Caco-2 (cell line): Measurements from ENCODE around the gene QDPR. TPM values are rescaled to one million over a fixed set of nuclear protein-coding genes. Genes with fewer than 3 reads are reported as not detected.

Source experiments
- BruUV-seq: library from RNA; stranded (reverse); fragments of 400-500 nt; replicated peaks from 2 replicates; lab custom pipeline; 2021; lab: Mats Ljungman, UMichigan
- CTCF ChIA-PET: fragments of 300-600 bp; sonication (Branson Sonifier 250); formaldehyde crosslinking; loops from one replicate; lab custom pipeline; 2022; ENCODE audit warnings: antibody characterized with exemption; lab: Charles Lee
- POLR2A ChIA-PET: fragments of 300-600 bp; sonication (Branson Sonifier 250); formaldehyde crosslinking; loops from one replicate; lab custom pipeline; 2022; ENCODE audit warnings: antibody characterized with exemption; lab: Charles Lee
- DNase-seq, 2 experiments: peaks; one replicate each; pipeline versions ENCODE4 v3.0.0 to v3.0.0-alpha.2; 2020 to 2022
- H3K27me3 ChIP-seq: replicated peaks from 2 replicates; pipeline ENCODE4 v1.6.0; 2011; ENCODE audit warnings: low read length; ENCODE audit not compliant: control insufficient read depth, insufficient read depth
- H3K36me3 ChIP-seq: 2 replicates; pipeline ENCODE4 v1.5.1; 2011; ENCODE audit warnings: low read length; ENCODE audit not compliant: control insufficient read depth, insufficient read depth
- H3K4me1 ChIP-seq: fragments of 250-450 bp; sonication (Bioruptor Pico); 2 replicates; pipeline ENCODE4 v1.5.1; 2020; ENCODE audit warnings: mild to moderate bottlenecking
- H3K4me3 ChIP-seq: 2 replicates; pipeline ENCODE4 v1.5.1; 2011; ENCODE audit warnings: low read depth, mild to moderate bottlenecking, control low read depth, low read length
- H3K9me3 ChIP-seq: fragments of 250-450 bp; sonication (Bioruptor Pico); 2 replicates; pipeline ENCODE4 v1.5.1; 2020; ENCODE audit warnings: mild to moderate bottlenecking, moderate library complexity
- H3K27ac Mint-ChIP-seq: one replicate; pipeline ENCODE4 v1.8.0; 2022; ENCODE audit warnings: mixed read lengths; ENCODE audit not compliant: unreplicated experiment
- H3K27me3 Mint-ChIP-seq: one replicate; pipeline ENCODE4 v1.8.0; 2022; ENCODE audit warnings: mixed read lengths; ENCODE audit not compliant: insufficient read depth, unreplicated experiment
- H3K36me3 Mint-ChIP-seq: one replicate; pipeline ENCODE4 v1.8.0; 2022; ENCODE audit warnings: mild to moderate bottlenecking, mixed read lengths; ENCODE audit not compliant: insufficient read depth, unreplicated experiment
- H3K4me1 Mint-ChIP-seq: one replicate; pipeline ENCODE4 v1.8.0; 2022; ENCODE audit warnings: low read depth, mixed read lengths; ENCODE audit not compliant: unreplicated experiment
- H3K4me3 Mint-ChIP-seq: one replicate; pipeline ENCODE4 v1.8.0; 2022; ENCODE audit warnings: mild to moderate bottlenecking, moderate library complexity, mixed read lengths; ENCODE audit not compliant: unreplicated experiment
- H3K9me3 Mint-ChIP-seq: one replicate; pipeline ENCODE4 v1.8.0; 2022; ENCODE audit warnings: mixed read lengths; ENCODE audit not compliant: unreplicated experiment
- intact Hi-C: fragments of 100-400 bp; cut with micrococcal nuclease; formaldehyde crosslinking; loops from one replicate; pipeline ENCODE4 v1.10.0; 2022; ENCODE audit not compliant: unreplicated experiment
- total RNA-seq: library from RNA; stranded (reverse); gene quantifications from 2 replicates; pipeline ENCODE4 v1.2.3, GENCODE V29; 2022
- TF ChIP-seq, protein P1 (sequence below), 2 experiments: fragments of 200-600 bp in 1 of 2; IDR thresholded peaks; 1 replicate in 1 of 2; 2 replicates in 1 of 2; pipeline versions ENCODE4 v1.5.1 to v1.8.0; 2011 to 2022; ENCODE audit warnings: antibody characterized with exemption in 1 of 2, control low read depth in 1 of 2, inconsistent platforms in 1 of 2, low read depth in 1 of 2, low read length in 1 of 2, mild to moderate bottlenecking in 1 of 2, moderate library complexity in 1 of 2; ENCODE audit not compliant: insufficient read depth in 1 of 2, severe bottlenecking in 1 of 2, unreplicated experiment in 1 of 2

QDPR gene
- total RNA-seq, 1 experiment from 2014 or later, result 47.3 TPM

DNA sequence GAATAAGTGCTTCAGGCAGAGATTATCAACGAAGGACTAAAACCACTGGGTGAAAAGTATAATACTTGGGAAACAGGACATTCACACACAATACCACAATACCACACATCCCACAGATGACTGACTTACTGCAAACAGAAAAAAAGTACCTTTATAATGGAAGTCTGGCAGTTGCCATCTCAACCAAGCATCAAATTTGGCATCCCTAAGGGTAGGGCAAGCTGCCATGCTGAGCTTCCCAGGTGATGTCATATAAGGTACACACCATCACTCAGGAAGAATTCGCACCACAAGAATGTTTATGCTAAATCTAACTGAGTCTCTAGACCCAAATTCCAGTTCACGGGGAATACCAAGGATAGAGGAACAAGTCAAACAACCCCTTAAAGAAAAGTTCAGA, 9.1 kb downstream of the QDPR start:
- no peaks in the 10 kb centered on the region for H3K9me3 ChIP-seq
- Mint-ChIP-seq H3K4me1 (no peaks in the 10 kb centered on the region), H3K27ac (no peak overlapping the region), H3K9me3 (no peaks in the 10 kb centered on the region), H3K36me3 (peaks cover 24% of the 10 kb centered on the region), H3K4me3 (no peak overlapping the region), H3K27me3 (no peaks in the 10 kb centered on the region)
- H3K4me3 ChIP-seq, result no peak overlapping the region
- no peak for DNase-seq
- 0 out of 2 replicates have a peak, but pooled peaks cover 2% of the 10 kb centered on the region for H3K36me3 ChIP-seq
- BruUV-seq, result no TSS peak
- ChIA-PET POLR2A (no interaction called here), CTCF (no interaction called here)
- intact Hi-C loops, result no loop called here
- TF ChIP-seq, protein P1, sequence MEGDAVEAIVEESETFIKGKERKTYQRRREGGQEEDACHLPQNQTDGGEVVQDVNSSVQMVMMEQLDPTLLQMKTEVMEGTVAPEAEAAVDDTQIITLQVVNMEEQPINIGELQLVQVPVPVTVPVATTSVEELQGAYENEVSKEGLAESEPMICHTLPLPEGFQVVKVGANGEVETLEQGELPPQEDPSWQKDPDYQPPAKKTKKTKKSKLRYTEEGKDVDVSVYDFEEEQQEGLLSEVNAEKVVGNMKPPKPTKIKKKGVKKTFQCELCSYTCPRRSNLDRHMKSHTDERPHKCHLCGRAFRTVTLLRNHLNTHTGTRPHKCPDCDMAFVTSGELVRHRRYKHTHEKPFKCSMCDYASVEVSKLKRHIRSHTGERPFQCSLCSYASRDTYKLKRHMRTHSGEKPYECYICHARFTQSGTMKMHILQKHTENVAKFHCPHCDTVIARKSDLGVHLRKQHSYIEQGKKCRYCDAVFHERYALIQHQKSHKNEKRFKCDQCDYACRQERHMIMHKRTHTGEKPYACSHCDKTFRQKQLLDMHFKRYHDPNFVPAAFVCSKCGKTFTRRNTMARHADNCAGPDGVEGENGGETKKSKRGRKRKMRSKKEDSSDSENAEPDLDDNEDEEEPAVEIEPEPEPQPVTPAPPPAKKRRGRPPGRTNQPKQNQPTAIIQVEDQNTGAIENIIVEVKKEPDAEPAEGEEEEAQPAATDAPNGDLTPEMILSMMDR (IDR thresholded peaks at IDR 0.05; ENCODE audit: insufficient read depth in 1 of 2, low read depth in 1 of 2, low read length in 1 of 2, severe bottlenecking in 1 of 2, unreplicated experiment in 1 of 2), result no peak
- H3K4me1 ChIP-seq, result no peaks in the 10 kb centered on the region
- H3K27me3 ChIP-seq, result no peaks in the 10 kb centered on the region

DNA sequence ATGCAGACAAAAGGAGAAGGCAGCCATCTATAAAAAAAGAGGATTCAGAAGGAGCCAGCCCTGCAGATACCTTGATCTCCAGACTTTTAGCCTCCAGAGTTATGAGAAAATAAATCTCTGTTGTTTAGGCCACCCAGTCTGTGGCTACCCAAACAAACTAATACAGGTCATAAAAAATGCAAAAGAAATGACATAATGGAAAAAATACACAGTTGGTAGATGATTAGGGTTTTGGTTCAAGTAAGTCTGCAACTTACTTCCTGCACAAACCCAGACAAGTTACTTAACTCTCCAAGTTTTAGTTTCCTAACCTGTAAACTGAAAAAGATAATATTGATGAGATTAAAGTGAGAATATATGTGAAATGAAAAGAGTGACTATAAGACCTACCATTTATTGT, 11.3 kb downstream of the QDPR start:
- Mint-ChIP-seq H3K9me3 (no peaks in the 10 kb centered on the region), H3K4me3 (no peak overlapping the region), H3K36me3 (peaks cover 28% of the 10 kb centered on the region), H3K27me3 (no peaks in the 10 kb centered on the region), H3K4me1 (no peaks in the 10 kb centered on the region), H3K27ac (no peak overlapping the region)
- ChIA-PET POLR2A (no interaction called here), CTCF (no interaction called here)
- Histone ChIP-seq H3K9me3 (no peaks in the 10 kb centered on the region), H3K4me3 (no peak overlapping the region), H3K36me3 (peaks cover 3% of the 10 kb centered on the region; the same call in 1 of the 2 replicates), H3K4me1 (no peaks in the 10 kb centered on the region), H3K27me3 (no peaks in the 10 kb centered on the region)
- no peak for DNase-seq
- TF ChIP-seq, protein P1 (IDR thresholded peaks at IDR 0.05; ENCODE audit: insufficient read depth in 1 of 2, low read depth in 1 of 2, low read length in 1 of 2, severe bottlenecking in 1 of 2, unreplicated experiment in 1 of 2), result no peak
- no TSS peak for BruUV-seq
- intact Hi-C loops, result no loop called here

DNA sequence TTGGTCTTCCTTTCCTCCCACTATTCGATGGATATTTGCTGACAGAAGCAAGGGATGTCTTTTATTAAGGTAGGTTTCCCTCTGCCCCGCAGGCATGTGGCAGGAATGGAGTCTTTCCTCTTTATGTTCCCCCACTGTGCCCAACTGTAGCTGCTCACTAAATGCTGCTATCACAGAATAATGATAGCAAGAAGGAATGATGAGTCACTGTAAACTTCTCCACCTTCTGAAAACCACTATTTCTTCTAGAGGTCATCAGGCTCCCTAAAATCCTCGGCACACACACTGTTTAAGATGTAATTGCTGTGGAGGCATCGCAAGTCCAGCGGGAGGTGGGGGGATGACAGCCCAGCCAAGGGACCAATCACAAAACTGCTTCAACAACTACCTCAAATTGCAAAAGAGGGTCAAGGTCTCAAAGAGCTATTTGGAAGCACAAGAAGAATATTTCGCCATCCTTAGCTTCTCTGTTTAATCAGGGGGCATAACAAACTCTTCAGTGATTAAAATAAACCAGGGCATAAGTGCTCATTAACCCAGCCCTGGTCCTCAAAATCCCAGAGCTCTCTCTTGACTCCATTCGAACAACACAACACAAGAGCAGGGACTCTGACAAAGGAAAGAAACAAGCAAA, 13.9 kb downstream of the QDPR start:
- ChIA-PET POLR2A (no interaction called here), CTCF (interaction anchor here (1.5 kb wide), 1 partner anchor 51 kb away, joined by 3 read pairs; no protein-coding TSS in a partner anchor)
- intact Hi-C loops, result no loop called here
- no peaks in the 10 kb centered on the region for H3K4me1 Mint-ChIP-seq
- no peaks in the 10 kb centered on the region for H3K9me3 Mint-ChIP-seq
- Histone ChIP-seq H3K9me3 (no peaks in the 10 kb centered on the region), H3K4me3 (no peak overlapping the region), H3K4me1 (no peaks in the 10 kb centered on the region), H3K27me3 (no peaks in the 10 kb centered on the region), H3K36me3 (peaks cover 3% of the 10 kb centered on the region; the same call in 1 of the 2 replicates)
- no peak overlapping the region for H3K27ac Mint-ChIP-seq
- H3K27me3 Mint-ChIP-seq, result no peaks in the 10 kb centered on the region
- BruUV-seq, result no TSS peak
- TF ChIP-seq, protein P1 (IDR thresholded peaks at IDR 0.05; ENCODE audit: insufficient read depth in 1 of 2, low read depth in 1 of 2, low read length in 1 of 2, severe bottlenecking in 1 of 2, unreplicated experiment in 1 of 2), result no peak
- H3K4me3 Mint-ChIP-seq, result no peak overlapping the region
- H3K36me3 Mint-ChIP-seq, result peaks cover 19% of the 10 kb centered on the region
- no peak for DNase-seq
